GM18507 (cell line): ENCODE measurements around the gene NHLRC1.
"Not testable (repeated sequence)": the region's sequence is repeated elsewhere in the genome, so short reads cannot be mapped to it uniquely, and the experiment has no call there.

Experiments used
- DNase-seq: peaks from one replicate; pipeline ENCODE4 v3.0.0; 2011; ENCODE audit warnings: low read depth; ENCODE audit not compliant: insufficient read length; ENCODE audit errors: extremely low spot score
- FAIRE-seq: peaks from 2 replicates; lab custom pipeline; 2011; peaks lifted over from hg19 to GRCh38; lab: Jason Lieb, UNC

NHLRC1 gene

DNA sequence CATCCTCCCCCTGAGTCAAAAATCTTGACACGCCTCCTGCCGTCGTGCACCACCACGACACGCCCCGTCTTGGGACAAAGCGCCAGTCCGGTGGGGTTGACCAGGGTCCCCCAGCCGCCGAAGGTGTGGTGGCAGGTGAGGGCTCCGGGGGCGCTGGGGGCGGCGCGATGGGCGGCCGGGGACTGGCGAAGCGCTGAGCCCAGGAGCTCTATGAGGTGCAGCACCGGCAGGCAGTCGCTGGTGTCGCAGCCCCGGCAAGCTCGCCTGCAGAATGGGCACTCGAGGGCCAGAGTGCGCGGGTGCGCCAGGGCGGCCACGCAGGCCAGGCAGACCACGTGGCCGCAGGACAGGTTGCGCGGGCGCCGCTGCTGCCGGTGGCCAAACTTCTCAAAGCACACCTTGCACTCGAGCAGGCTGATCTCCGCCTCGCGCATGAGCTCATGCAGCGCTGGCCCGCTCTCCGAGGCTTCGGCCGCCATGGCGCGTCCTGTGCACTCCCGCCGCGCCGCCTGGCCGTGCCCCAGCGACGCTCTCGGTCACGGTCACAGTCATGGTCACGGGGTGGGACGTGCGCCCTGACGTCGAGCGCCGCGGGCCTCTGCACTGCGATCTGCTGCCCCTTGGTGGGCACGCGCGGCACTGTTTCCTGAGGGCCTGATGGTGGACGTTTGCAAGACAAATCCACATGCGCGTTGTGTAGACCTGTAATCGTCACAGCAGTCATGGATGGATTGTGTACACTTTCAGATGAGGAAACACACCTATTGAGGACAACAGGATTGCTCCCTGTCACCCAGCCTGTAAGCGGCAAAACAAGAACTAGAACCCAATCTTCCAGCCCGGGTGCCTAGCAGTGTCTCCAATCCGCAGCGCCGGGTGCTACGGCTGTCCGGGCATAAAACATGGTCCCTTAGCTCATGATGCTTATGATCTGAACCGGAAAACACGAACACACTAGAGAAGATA, at the start of gene NHLRC1:
NHLRC1 (minus strand) TSS at position 550 of the 966 bp plus-strand sequence; CDS start at position 479, 71 bp downstream.
- peak; percentile 21 for FAIRE-seq
- peak; percentile 60 for DNase-seq

DNA sequence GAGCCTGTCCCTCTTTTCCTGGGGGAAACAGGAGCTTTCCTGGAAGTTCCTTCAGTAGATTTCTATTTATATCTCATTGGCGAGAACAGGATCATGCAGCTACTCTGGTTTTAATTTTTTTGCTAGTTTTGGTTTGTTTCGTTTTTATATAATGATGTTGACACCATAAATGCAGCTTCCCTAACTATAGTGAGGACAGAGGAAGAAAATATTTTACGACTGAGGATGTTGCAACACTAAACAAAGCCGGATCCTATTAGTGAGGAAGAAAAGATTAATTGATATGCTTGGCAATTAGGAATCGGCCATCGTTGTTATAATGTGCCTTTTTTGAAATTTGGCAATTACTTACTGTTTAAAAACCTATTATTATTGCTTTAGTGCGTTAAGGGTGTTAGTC, 49.4 kb upstream of the NHLRC1 start:
- no peak for FAIRE-seq
- DNase-seq, result no peak

DNA sequence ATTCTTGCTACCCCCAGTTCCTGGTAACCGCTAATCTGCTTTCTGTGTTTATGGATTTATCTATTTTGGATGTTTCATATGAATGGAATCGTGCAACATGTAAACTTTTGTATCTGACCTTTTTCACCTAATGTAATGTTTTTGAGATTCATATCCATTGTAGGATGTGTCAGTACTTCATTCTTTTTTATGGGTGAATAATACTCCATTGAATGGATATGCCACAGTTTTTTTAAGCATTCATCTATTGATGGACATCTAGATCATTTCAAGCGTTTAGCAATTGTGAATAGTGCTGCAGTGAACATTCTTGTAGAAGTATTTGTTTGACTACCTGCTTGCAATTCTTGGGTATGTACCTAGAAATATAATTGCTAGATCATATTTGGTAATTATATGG, 45.8 kb upstream of the NHLRC1 start:
- DNase-seq, result no peak

GRCh38 chr6:18166312-18167036, 44.0 kb upstream of the NHLRC1 start:
- DNase-seq (no peak), FAIRE-seq (no peak)

More for the DNA sequence above, 45.8 kb upstream of the NHLRC1 start:
- no peak for FAIRE-seq

- FAIRE-seq (no peak), DNase-seq (no peak)
These were observed 43.3 kb upstream of the NHLRC1 start for GRCh38 chr6:18165751-18166150.

DNA sequence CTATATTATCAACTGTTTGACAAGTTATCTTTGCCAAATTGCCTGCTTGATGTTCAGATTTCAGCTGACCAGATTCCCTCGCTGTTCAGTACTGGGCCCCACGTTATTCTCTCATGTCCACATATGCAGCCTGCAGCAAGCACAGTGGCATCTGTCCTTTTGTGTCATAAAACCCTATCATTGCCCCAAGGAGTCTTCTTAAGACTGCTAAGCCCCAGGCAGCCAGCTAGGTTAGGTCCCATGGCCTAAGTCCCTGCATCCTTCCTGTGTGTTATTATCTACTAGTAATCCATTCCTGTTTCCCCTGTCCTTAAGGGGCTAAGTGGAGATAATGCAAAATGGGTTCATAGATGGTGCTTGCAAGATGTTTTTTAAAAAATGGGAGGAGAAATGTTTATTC, 39.9 kb upstream of the NHLRC1 start:
- FAIRE-seq (no peak), DNase-seq (no peak)

DNA sequence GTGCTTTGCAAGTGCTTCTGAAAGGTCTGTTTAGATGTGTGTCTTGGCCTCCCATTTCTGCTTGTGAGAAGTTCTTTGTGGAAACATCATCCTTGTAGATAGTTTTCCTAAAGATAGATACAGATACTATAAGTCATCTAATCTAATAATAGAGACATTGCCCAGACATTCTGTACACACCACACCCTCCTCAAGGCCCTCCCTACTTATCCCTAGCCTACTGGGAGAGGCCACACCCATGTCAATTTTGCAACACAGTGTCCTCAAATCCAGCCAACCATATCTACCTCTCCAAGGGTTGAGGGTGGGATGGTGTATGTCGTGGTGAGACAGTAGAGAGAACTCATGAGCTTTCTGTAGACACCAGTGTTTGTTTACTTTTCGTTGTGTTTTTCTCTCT, 39.0 kb upstream of the NHLRC1 start:
- DNase-seq, result no peak
- no peak for FAIRE-seq

GRCh38 chr6:18160911-18161310, 38.4 kb upstream of the NHLRC1 start:
- FAIRE-seq (no peak), DNase-seq (no peak)

GRCh38 chr6:18155864-18156421, 33.5 kb upstream of the NHLRC1 start:
- FAIRE-seq (peak; percentile 96), DNase-seq (peak; percentile 30)

GRCh38 chr6:18155150-18155863, 32.8 kb upstream of the NHLRC1 start, which contains the start of gene KDM1B:
KDM1B (plus strand) TSS chr6:18155422; CDS start chr6:18159896, 4,474 bp downstream.
- DNase-seq, result peak; percentile 97
- FAIRE-seq, result peak; percentile 92

DNA sequence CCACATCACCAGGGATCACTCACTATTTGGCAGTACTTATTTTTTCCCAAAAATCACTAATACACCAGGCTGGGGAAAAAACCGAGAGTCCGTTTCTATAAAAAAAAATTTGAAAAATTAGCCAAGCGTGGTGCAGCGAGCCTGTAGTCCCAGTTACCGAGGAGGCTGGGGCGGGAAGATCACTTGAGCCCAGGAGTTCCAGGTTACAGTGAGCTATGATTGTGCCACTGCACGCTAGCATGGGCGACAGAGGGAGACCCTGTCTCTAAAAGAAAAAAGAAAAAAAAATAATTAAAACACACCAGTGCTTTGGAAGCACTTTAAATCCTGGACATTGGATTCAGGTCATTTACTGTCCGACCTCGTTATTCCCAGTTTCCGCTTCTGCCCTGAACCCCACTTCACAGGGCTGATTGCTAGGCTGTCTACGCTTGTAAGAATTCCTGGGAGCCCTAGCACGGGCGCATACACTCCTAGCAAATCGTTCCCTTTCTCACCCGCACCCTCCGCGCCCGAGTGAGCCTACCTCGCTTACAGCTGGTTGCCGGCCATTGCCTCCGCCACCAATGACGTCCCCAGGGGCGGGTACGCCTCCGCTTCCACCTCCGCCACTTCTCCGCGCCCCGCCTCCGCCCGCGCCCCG, 32.2 kb upstream of the NHLRC1 start, which contains the start of gene TPMT:
TPMT (minus strand) TSS at position 571 of the 643 bp plus-strand sequence. CDS start 5,950 bp downstream, outside the sequence.
- FAIRE-seq, result peak; percentile 9
- no peak for DNase-seq

DNA sequence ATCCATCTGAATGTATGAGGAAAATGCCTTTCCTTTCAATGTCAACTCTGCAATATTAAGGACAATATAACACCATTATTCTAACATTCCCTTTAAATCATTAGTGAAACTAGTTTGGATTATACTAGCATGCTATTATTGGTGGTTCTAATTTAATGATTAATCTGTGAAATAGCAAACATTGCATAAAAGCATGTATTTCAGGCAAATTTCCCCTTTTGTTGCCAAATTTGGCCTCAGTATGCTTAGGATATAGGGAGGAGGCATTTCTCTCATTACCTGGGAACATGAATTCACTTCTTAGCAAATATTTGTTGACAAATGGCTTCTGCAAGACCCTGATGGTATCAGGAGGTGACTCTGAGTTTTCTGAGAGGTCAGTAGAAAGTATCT, 30.8 kb upstream of the NHLRC1 start:
- FAIRE-seq (no peak), DNase-seq (no peak)

DNA sequence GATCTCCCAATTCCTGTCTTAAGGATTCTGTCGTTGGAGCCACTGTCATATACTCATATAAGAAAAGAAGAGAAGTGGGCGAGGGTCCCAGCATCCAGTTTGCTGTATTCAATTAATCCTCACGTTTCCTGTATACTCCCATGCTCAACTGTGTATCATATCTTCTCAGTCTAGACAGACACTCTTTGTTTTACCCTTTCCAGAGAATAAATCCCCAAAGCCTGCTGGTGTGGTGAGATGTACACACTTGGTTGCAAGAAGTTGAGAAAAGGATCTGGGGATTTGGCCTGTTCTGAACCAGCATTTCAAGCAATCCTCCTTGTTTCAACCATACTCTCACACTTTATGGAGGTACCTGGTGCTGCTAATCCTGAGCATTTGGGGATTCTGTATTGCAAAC, 29.3 kb upstream of the NHLRC1 start:
- DNase-seq (no peak), FAIRE-seq (no peak)

GRCh38 chr6:18151391-18151790, 28.9 kb upstream of the NHLRC1 start:
- not testable (repeated sequence) for FAIRE-seq, DNase-seq

DNA sequence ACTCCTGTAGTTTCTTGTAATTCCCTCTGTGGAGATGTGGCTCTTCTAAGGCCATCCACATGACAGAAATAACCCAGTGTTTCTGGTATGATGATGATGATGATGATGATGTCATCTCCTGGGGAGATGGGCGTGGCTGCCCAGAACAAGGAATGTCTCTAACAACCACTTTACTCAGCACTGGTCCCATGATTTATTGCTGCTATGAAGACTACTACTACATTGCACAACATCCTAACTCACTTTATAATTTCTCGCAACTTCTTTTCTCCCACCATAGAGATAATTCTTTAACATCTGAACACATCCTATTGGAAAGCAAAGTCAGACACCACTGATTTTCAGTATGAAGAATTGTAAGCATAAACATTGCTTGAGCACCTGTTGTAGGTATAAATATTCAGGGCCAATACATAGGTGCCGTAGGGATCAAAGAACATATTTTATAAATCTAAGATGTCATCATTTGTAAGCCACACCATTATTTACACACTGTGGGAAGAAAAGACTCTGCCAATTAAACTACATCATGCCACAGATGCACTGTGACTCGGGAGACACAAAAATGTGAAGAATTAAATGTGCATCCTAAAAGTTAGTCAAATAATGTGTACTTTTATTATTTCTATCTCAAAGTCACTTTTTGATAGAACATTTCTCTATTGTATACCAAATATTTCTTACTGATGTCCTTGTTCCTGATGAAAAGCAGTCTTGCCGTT, 26.0 kb upstream of the NHLRC1 start:
- FAIRE-seq (no peak), DNase-seq (no peak)

- DNase-seq (no peak), FAIRE-seq (no peak)
These were observed 25.1 kb upstream of the NHLRC1 start for GRCh38 chr6:18147616-18148015.

- no peak for FAIRE-seq
- no peak for DNase-seq
These were observed 24.7 kb upstream of the NHLRC1 start for GRCh38 chr6:18147160-18147559.

DNA sequence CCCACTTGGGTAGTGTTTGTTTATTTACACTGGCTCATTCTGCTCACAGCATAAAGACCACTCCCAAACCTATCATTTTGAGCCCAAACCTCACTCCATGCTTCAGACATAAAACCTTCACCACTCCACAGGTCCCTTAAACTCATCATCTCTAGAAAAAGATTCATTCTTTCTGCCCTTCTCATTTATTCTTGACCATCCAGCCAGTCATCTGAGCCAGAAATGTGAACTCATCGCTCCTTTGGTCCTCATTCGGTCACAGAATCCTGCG, 20.0 kb upstream of the NHLRC1 start:
- DNase-seq, result no peak
- FAIRE-seq, result no peak
